CD4-positive, alpha-beta T cell treated with Interleukin-15 for 4 hours (primary cell): ENCODE measurements around the gene KTI12.
"Not testable (repeated sequence)": the region's sequence is repeated elsewhere in the genome, so short reads cannot be mapped to it uniquely, and the experiment has no call there.

ENCODE experiments used
- DNase-seq: peaks from one replicate; pipeline ENCODE4 v3.0.0-alpha.2; 2020; ENCODE audit warnings: low spot score

Gene KTI12, protein sequence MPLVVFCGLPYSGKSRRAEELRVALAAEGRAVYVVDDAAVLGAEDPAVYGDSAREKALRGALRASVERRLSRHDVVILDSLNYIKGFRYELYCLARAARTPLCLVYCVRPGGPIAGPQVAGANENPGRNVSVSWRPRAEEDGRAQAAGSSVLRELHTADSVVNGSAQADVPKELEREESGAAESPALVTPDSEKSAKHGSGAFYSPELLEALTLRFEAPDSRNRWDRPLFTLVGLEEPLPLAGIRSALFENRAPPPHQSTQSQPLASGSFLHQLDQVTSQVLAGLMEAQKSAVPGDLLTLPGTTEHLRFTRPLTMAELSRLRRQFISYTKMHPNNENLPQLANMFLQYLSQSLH

GRCh38 chr1:52033190-52034049 lies at the start of gene KTI12:
KTI12 (minus strand) TSS chr1:52033810; CDS start chr1:52033761, 49 bp downstream.
- peak; percentile 86 for DNase-seq

DNA sequence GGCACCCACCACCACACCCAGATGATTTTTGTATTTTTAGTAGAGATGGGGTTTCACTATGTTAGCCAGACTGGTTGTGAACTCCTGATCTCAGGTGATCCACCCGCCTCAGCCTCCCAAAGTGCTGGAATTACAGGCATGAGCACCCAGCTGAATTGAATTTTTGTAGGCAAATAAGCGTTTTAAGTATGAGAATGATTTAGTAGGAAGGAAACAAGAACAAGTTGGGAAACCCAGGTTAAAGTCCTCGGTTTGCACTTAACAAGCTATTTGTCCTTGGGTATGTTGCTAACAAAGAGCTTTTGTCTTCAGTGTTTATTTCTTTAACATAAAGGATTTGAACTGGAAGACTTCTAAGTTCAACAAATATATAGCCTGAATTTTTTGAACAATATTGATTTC lies 46.4 kb upstream of the KTI12 start:
- no peak for DNase-seq

- not testable (repeated sequence) for DNase-seq
Observed at GRCh38 chr1:52077277-52077676, 43.7 kb upstream of the KTI12 start.

DNA sequence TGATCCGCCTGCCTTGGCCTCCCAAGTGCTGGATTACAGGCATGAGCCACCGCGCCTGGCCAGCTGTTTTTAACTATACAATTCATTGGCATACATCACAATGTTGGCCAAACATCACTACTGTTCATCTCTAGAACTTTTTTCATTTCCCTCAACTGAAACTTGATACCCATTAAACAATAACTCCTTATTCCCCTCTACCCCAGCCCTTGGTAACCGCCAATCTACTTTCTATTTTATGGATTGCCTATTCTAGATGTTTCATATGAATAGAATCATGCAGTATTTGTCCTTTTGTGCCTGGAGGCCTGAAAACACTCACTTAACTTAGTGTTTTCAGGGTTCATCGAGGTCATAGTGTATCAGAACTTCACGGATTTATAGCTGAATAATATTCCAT lies 38.7 kb upstream of the KTI12 start:
- DNase-seq = no peak

GRCh38 chr1:52070704-52071103 lies 37.1 kb upstream of the KTI12 start:
- DNase-seq = no peak

DNA sequence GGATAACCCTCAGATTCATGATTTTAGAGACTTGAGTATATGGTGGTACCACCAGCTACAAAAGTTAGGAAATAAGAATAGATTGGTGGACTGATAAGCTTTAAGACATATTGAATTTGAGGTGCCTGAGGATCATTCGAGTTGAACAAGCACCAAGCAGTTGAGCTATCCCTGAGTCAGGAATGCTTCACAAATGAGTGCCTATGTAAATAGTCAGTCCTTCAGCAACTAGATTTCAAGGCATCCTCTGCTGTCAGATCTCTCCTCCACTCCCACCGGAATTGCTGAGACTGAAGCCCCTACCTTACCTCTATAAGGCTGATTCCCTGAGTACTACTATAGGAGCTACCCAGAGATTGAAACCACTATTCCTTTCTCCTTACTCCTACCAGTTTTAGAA lies 29.6 kb upstream of the KTI12 start:
- no peak for DNase-seq

DNA sequence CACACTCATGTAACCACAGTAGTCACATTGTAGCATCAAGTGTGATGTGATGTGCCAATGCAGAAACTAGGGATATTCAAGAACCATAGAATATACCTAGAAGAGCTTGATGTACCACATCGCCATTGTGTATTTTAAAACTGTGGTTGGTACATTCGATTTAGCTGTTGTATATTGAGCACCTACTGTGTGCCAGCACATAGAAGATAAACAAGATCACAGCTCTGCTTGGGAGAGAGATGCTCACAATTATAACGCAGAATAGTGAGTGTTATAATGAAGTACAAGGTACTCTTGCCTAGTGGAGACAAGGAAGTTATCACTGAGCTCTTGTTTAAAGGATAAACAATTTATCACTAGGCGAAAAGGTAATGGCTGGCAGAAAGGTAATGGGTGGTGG lies 27.2 kb upstream of the KTI12 start:
- DNase-seq = no peak

- no peak for DNase-seq
Observed at GRCh38 chr1:52059888-52060287, 26.3 kb upstream of the KTI12 start.

DNA sequence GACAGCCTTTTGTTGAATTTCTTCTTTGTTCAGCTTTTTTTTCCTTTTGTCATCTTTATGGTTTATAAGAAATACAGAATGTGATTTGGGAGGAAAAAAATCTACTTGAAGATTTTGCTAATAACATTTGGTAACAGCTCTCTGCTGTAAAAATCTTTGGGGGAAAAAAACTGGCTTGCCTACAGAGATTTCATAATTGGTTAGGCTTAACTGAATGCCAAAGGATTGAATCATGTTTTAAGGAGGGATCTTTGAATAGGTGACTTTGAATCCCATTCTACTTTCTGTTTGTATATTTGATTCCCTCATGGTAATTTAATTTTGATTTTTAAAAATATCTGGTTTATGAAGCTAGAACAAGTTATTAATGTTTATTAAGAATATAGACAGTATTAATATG lies 25.7 kb upstream of the KTI12 start:
- DNase-seq = no peak

- DNase-seq = no peak
Observed at GRCh38 chr1:52057876-52058415, 24.3 kb upstream of the KTI12 start.

DNA sequence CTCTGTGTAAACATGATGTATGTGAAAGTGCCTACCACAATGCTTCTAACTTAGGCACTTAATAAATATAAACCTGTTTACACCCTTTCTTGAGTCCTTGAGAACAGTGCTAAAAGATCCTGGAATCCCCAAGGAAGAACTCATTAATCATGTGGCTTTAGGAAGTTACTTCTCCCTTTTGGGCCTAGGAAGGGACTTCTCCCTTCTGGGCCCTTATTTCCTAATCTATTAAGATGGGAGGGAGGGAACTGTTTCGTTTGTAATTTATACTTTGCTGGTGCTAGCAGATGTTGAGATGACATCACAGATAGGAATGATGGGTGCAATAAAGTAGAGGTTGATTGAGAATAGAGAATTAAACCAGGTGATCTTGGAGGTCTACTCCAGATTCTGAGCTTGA lies 23.6 kb upstream of the KTI12 start:
- DNase-seq = no peak

DNA sequence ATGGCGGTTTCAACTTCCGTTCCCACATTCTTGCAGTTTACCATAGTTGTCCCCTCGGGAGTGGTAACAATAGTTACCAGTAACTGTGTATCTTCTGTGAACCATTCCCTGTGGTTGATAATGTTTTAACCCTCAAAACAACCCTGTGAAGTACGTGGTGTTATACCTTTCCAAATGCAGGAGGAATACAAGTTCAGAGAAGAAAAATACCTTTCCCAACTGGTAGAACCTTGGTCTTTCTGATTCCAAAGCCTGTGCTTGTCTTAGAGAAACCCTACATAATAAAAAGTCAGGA lies 23.3 kb upstream of the KTI12 start:
- no peak for DNase-seq

GRCh38 chr1:52056163-52056936 lies 22.7 kb upstream of the KTI12 start, which contains the start of gene BTF3L4:
BTF3L4 (plus strand) TSS chr1:52056295; CDS start chr1:52059848, 3,553 bp downstream.
- DNase-seq = peak; percentile 89

- no peak for DNase-seq
Observed at GRCh38 chr1:52055866-52056162, 22.2 kb upstream of the KTI12 start.

DNA sequence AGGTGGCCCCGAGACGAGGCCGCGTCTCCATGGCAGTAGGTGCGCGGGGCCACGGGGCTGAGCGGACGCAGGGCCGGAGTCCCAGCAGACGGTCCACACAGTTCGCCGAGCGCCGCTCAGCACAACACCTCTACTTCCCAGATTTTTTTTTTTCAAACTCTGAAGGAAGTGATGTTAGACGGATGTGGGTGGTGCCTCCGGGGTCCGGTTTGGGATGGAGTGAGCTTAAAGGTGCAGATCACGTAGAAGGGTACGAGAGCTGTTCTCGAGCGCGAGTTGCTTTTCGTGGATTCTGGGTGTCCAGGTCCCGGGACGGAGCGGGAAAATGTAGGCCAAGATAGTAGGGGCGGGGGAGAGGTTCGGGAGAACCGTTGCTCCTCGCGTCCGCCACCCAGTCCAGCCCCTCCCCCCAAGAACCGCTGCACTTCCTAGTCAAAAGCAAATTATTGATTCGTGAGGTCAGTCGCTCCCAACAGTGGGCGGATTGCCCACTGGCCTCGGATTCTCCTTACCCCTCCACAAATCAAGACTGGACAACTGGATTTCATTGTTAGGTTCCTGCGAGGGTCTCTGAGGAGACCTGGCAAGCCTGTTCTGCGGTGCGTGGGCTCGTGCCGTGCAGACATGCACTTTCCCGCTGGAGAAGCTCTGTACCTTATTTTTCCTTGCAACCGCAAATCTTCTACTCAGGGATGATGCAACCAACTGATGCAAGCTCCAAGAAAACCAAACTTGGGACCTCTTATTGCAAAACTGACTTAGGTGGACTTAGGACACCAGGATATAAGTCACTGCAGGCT lies 21.7 kb upstream of the KTI12 start, which contains the start of gene TXNDC12:
Gene TXNDC12 (minus strand): TSS at position 126 of the 800 bp plus-strand sequence. CDS start 95 bp downstream, at position 31.
- peak; percentile 54 for DNase-seq

DNA sequence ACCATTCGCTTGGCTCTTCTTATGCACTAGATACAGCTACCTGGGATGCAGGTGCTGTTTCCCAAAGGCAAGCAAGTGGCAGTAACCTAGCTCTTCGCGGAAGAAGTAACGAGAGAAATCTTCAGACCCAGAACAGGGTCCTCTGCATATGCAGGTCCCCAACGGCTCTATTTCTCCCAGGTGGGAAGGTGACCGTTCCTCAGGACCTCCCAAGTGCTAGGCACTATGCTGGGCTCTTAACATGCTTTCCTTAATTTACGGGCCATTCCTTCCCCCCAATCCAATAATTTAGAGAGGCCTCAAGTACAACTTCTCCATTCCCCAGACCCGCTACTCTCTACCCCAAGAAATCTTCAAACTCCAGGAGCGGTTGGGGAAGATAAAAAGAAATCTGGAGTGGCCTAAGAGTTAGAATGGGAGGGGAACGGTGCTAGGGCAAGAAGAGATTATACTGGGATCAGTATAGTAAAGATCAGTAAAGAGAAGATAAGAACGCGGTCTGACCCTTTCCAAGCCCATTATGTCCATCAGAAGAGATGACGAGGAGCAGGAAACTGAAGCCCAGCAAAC lies 21.0 kb upstream of the KTI12 start:
- no peak for DNase-seq

DNA sequence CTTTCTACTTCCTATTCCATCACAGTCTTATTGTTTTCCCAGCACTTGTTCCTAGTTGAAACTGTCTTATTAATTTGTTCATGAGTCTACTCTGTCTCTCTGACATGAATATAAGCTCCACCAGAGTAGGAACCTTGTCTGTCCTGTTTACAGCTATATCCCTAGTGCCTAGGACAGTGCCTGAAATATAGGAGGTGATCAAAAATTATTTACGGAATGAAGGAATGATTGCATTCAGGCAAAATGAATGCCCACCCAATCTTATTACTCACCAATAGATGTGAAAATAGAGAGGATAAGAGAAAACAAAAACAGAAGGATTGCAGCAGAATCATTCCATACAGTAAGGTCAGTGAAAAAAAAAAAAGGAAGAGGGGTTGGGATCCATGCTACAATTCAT lies 20.3 kb upstream of the KTI12 start:
- DNase-seq = no peak

DNA sequence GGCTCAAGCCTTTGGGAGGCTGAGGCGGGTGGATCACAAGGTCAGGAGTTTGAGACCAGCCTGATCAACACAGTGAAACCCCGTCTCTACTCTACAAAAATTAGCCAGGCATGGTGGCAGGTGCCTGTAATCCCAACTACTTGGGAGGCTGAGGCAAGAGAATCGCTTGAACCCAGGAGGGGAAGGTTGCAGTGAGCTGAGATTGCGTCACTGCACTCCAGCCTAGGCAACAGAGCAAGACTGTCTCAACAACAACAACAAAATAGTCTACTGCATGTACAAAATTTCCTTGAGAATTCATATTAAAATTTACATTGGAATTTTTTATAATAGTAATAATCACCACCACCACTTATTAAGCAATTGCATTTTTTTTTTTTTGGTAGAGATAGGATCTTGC lies 15.7 kb upstream of the KTI12 start:
- not testable (repeated sequence) for DNase-seq

DNA sequence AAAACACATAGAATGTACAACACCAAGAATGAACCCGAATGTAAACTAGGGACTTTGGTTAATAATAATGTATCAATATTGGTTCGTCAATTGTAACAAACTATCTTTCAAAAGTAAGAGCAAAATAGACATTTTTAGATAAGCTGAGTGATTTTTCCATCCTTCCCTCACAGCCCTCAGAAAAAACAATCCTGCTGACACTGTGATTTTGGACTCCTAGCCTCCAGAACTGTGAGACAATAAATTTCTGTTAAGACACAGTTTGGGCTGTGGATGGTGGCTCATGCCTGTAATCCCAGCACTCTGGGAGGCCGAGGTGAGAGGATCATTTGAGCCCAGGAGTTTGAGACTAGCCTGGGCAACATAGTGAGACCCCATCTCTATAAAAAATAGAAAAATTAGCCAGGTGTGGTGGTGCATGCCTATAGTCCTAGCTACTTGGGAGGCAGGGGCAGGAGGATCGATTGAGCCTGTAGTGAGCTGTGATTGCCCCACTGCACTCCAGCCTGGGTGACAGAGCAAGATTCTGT lies 12.1 kb upstream of the KTI12 start:
- not testable (repeated sequence) for DNase-seq

DNA sequence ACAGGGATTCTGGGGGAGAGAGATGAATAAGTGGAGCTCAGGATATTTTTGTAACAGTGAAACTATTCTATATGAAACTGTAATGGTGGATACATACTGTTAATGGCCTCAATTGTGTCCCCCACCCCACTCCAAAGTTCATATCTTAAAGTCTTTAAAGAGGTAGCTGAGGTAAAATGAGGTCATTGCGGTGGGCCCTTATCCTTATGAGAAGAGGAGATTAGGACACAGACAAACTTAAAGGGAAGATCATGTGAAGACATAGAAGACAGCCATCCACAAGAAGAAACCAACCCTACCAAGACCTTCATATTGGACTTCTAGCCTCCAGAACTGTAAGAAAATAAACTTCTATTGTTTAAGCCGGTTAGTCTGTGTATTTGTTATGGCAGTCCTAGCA lies 11.6 kb upstream of the KTI12 start:
- no peak for DNase-seq
